Stimulated activated CD4-positive, alpha-beta T cell treated with anti-CD3 and anti-CD28 coated beads, TNF-alpha, amount 100 ng/mL, for 4 hours (primary cell): ENCODE data around the gene CABLES1.
"Not testable (repeated sequence)": the region's sequence is repeated elsewhere in the genome, so short reads cannot be mapped to it uniquely, and the experiment has no call there.

Experiments
- DNase-seq, 3 experiments: peaks; one replicate each; pipeline ENCODE4 v3.0.0-alpha.2; 2020; ENCODE audit warnings: low read depth in 3 of 3

CABLES1 gene

DNA sequence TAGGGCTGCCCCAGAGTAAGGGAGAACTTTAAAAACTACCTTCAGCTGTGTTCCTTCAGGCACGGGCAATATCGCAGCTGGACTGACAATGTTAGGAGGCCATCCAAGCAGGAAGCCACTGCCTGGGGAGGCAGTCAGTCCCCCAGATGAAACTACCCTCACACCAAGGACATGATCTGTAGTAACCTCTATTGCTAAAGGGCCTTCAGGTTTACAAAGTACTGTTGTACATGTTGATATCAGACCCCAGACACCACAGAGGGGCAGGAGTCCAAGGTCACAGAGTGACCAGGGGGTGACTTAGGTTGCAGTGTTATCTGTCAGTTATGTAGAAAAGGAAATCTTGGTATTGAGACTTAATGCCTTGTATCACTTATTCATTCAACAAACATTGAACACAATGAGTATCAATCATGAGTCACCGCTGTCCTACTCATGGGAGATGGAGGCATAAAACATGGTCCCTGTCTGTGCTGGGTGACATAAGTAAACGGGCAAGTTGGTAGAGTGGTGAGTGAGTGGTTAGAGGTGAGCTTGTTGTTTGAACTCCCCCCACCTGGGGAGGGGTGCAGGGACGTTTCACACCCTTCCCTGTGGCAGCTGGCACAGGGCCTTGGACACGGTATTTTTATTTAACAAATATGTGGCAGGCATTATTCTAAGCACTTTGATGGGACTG, 7.1 kb downstream of the CABLES1 start:
- no peak for DNase-seq

DNA sequence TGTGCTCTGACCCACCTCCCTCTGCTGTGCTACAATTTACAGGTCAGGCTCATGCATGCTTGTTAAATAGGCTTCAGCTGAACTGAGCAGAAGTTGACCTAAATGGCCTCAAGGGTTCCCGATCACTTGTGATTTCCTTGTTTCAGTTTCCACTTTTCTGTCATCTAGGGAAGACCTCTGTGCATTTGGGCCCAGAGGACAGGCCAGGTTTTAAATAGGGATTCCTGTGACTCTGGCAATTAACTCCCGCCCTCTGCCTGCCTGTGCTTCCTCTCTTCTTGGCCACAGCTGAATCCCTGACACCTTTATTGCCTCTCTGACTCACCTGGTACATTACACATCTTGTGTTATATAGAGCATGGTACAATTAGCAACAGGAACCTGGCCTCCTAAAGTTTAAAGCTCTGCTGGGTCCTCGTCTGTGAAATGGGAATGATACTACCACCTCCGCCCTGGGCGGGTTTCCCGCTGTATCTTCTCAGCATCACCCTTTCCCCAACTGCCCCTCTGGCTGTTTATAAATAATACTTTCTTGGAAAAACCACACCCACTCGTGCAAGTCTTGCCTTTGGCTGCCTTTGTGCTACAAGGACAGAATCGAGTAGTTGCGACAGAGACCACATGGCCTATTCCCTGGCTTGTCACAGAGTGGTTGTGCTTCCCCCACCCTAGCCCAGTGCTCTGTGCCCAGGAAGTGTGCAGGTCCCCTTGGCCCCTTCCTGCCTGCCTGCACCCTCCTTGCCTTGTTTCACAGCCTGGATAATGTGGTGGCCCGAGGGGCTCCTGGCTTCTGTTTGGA, 7.9 kb downstream of the CABLES1 start:
- DNase-seq = no peak

DNA sequence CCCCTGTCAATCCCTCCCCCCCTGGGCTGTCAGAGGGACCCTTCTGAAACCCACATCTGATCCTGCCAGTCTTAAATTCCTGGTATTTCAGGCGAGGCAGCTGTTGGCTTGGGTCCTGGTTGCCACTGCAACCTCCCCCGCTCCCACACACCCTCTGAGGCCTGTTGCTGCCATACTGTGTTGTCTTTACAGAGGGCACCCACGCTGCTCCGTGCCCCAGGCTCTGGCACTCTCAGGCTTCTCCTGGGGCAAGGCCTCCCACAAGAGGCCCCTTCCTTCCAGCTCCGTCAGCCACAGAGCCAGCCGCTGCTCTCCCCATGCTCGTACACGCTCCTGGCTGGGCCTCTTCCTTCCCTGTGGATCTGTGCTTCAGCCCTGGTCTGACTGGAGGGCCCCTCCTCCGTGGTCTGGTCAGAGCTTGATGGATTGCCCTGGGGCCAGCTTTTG, 8.6 kb downstream of the CABLES1 start:
- DNase-seq = no peak

DNA sequence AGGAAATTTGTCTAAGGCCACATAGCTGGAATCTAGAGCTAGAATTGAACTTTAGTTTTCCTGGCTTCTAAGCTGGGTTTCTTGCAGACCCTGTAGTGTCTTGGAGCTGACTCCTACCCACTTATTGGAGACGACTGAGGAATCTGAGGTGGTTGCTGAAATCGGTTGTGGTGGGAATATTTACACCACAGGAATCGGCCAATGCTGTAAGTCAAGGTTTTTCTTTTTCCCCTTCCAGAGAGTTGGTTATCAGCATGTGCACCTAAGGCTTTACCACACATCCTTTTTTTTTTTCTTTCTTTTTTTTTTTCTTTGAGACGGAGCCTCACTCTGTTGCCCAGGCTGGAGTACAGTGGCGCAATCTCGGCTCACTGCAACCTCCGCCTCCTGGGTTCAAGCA, 9.4 kb downstream of the CABLES1 start:
- no peak for DNase-seq

DNA sequence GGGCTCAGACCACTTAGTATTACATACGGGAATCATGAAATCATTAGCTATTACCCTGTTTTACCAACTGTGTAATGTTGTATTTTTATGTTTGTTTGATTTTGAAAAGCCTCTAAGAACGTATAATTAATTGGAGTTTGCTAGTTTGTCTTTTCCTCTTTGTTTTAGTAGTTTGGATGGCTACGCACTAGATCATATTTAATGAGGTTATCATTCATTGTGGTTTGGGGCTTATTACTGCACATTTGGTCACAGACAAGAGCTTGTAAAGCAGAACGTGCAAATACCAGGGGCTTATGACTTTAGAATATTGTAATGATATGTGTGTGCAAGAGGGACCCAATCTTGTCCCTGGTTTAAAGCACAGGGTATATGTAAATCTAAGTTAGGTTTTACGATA, 10.3 kb downstream of the CABLES1 start:
- no peak for DNase-seq

DNA sequence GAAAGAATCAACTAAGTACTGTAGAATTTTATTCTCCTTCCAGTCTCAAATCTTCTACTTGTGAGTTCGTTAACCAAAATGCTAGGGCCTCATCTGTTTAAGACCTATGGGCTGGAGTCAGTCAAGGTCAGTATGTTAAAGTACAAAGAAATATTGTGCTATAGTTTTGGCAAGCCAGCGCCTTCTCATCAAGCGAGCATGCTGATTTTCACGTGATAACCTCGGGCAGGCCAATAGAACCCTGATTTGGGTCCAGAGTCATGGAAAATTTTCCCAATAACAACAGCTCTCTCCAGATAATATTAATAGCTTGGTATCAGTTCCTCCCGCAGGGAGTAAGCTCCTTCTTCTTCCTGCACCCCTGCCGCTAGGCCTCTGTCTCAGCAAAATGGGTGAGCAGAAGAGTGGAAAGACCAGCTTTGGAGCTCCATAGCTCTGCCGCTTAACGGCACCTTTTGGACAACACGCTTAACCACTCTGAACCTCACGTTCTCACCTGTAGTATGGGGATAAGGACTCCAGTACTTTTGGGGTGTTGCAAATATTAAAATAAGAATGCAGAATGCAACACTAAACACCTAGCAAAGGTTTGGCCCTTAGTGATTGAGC, 11.7 kb downstream of the CABLES1 start:
- DNase-seq = no peak

DNA sequence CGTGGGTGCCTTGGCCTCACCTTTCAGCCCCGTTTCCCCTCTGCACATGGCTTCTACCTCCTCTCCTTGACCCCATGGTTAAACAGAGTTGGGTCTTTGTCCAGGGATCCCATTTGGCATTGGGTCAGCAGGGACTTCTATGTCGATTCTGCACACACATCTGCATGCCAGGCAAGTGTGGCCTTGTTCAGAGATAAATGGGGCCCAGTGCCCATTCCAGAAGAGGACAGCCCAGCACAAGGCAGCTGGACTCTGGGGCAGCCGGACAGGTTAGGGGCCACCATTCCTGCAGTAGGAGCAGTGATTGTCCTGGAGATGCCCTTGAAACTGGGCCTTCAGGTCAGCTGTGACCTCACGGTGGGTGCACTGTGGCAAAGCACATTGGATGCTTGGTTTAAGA, 13.1 kb downstream of the CABLES1 start:
- no peak for DNase-seq

DNA sequence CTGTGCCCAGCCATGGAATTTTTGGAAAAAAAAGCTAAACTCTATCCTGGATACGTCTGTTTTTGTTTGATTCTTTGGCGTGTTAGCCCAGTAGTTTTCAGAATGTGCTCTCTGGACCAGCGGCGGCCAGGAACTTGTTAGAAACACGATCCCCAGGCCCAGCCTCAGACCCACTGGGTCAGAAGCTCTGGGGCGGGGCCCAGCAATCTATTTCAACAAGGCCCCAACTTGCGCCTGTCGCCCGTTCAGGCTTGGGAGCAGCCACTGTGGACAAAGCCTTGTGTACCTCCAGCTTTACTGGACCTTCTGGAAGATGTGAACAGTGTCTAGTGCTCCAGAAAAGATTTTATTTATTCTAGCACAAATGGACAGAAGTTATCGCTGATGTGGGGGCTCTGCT, 14.3 kb downstream of the CABLES1 start:
- DNase-seq = no peak

DNA sequence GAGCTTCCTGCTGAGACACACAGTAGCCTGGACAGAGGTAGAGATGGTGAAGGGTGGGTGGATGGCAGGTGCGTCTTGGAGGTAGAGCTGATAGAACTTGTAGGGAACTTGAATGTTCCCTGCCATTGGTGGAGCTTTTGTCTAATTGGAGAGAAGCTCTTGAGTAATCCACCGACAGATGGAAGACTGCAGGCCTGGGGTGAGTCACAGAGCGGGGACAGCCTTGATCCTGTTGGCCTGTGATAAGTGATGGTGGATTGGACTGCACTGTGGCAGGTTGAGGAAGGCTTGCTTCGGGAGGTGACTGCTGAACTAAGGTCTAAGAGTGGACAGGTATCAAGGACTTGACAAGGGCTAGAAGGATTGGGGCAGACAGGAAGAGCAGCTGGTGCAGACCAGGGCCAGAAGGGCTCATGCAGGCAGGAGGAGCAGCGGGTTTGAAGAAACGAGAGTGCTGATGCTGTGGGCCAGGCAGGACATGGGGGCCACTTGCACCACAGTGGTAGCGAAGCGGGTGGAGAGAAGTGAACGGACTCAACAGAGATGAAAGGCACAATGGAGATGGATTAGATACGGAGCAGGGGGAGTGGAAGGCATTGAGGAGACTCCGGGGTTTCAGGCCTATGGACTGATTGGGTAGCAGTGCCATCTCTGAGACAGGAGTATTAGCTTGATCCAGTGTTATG, 16.3 kb downstream of the CABLES1 start:
- no peak for DNase-seq

DNA sequence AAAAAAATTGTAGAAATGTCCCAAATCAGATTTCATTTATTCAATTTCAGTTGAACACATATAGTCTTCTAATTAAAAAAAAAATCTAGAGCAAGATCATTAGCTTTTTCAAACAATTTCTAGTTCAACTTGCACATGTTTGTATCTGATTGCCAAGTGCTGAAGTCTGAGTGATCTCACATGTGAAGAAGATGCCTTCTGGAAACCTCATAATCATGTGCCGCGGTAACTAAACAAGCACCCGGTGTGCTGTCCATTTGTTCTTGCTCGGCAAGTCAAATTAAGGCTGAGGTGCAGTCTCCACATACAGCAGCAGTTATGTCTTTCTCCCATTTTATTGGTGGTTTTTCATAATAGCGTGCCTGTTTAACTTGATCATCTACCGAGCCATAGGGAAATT, 18.7 kb downstream of the CABLES1 start:
- DNase-seq = no peak

DNA sequence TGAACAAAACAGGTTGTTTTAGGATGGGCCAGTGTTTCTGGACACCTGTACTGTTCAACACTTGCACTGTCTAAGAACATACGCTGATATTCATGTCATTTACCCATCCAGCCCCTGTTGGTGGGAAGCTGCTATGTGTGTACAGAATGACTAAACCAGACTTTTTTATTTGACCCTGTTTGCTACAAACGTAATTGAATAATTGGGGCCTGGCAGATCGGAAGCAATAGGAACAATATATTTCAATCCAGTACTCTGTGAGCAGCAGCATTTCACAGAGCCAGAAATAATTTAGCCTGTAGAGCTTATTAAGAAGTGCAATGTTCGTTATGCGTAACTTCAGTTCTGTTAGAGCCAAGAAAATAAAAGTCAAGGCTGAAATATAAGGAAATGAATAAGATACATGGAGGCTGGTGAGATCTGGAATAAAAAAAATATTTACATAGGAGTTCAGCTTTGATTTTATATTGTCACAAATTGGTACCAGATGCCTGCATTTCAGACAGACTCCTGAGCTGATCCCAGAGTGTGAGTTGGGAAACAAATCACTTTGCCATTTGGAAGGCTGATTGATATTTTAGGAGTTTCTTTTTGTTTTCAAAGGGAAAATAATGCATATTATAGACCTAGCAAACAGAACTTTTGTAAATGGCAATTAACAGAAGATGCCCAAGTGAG, 19.7 kb downstream of the CABLES1 start:
- DNase-seq = no peak

DNA sequence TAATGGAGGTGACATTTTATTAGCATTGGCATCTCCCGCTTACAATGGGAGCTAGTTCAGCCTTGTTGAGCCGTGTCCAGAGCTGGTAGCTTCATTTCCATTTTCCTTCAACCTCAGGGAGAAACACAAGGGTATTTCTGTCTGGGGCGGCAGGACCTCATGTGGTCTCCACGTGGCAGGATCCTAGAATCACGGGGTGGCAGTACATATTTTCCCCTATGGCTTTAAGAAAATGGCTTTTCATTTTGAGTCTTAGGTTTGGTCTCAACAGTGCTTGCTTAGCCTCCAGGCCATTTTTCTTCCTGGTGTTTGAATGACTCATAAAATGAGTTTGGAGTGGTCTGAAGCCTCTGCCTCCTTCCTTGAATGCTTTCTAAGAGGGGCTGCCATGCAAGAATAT, 20.3 kb downstream of the CABLES1 start:
- no peak for DNase-seq

DNA sequence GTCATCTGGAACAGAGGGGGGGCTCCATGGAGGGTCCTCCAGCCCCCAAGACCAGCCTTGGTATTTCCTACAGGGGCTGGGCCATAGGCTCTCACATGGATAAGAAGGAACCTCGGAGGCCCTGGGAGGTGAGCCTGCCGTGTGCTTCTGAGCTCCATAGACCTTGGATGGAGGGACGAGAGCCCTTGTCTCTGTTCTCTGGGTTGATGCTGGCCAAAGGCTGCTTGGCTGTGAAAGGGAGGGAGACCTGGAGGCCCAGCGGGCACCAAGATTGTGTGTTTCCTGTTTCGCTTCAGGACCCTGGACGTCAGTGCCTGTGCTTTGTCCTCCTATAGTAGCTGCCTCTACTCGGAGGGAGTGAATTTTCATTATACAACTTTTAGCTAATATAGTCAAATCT, 20.8 kb downstream of the CABLES1 start:
- no peak for DNase-seq

DNA sequence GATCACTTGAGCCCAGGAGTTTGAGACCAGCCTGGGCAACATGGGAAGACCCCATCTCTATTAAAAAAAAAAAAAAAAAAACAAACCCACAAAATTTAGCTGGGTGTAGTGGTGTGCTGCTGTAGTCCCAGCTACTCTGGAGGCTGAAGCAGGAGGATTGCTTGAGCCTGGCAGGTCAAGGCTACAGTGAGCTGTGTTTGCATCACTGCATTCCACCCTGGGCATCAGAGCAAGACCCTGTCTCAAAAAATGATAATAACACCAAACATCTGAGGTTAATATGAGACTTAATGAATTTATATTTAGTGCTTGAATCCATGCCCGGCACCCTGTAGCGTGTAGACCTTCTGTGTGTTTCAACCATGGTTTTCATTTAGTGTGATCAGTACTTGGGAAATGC, 22.8 kb downstream of the CABLES1 start:
- DNase-seq = no peak

DNA sequence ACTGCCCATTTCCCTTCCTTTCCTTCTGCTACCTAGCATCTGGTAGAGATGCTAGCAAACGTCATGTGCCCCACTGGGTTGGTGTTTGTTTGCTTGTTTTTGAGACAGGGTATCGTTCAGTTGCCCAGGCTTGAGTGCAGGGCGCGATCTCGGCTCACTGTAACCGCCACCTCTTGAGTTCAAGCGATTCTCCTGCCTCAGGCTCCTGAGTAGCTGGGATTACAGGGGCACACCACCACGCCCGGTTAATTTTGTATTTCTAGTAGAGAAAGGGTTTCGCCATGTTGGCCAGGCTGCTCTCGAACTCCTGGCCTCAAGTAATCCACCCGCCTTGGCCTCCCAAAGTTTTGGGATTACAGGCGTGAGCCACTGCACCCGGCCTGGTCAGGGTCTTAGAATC, 23.6 kb downstream of the CABLES1 start:
- not testable (repeated sequence) for DNase-seq

DNA sequence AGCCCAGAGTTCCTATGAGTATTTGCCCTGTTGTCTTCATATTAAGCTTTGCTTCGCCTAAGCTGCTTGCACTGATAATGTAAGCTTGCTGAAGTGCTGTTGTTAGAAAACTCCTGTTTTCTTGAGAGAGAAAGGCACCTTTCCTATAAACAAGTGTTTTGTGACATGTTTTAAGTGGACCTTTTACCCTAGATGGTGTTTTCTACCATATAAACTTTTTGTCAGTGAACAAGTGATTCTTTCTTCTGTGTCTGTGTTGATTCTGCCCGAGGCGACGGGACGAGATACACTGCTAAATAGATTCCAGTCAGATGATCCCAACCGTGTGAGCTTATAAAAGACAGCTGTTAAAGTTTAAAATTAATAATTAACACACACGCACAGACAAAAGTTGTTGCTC, 24.1 kb downstream of the CABLES1 start:
- DNase-seq = no peak

DNA sequence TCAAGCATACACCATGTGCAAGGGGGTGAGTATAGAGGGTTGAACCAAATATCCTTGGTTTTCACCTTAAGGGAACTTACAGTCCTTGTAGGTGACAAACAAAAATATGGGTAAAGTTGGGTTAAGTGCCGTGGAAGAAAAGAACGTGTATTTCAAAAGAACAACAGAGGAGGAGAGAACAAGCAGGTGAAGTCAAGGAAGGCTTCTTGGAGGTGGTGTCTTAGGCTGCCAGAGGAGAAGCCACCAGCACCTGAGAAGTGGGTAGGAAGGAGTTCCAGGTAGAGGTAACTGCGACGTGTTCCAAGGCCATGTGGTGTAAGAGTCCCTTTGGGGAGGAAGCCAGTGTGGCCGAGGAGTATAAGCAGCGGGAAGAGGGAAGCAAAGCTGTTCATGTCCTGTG, 27.2 kb downstream of the CABLES1 start:
- no peak for DNase-seq

DNA sequence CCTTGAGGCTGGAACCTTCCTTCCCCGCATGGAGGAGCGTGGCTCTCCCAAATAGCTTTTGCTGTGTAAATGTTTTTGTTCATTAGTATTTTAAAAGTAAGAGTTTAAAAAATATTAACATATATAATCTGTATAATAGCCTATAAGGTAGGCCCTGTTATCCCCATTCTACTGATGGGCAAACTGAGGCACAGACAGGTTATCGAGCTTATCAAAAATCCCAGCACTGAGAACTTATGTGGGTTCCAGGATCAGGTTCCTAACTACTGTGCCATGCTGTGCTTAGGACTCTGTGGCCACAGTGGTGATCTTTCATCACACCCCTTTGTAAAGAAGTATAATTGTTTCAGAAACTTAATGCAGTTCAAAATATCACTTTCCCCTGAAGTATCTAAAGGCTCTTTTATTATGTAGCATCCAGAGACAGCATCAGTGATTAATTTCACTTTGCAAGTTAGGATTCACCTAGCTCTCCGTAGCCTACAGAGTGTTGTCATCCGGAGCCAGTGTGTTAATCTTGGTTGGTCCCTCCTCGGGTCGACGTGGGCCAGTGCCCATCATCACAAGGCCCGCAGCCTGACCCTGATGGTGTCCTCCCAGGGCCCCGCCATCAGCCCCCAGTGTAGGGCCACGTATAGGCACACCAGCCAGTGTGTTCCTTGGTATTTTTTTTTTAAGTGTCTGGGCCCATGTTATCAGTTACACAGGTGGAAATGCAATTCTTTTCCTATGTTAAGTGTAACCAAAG, 28.7 kb downstream of the CABLES1 start:
- no peak for DNase-seq

DNA sequence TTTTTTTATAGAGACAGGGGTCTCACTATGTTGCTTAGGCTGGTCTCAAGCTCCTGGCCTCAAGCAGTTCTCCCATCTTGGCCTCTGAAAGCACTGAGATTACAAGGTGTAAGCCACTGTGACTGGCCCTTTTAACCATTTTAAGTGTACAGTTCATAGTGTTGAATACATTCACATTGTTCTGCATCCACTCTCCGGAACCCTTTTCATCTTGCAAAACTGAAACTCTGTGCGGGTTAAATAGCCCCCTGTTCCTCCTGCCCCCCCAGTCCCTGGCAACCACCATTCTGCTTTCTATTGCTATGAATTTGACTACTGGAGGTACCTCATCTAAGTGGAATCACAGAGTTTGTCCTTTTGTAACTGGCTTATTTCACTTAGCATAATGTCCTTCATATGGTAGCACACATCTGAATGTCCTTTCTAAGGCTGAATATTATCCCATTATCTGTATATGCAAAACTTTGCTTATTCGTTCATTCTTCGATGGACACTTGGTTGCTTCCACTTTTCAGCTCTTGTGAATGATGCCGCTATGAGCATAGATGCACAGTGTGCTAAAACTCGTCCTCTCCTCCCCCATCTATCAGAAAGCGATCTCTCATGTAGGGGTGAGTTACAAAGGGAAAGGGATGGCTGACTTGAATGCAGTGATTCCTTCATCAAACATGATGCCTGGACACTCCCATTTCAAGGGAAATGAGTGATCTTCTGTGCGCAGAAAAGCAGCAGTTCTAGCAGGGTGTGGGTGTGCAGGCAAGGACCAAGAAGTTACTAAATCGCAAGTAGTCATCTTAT, 30.2 kb downstream of the CABLES1 start:
- DNase-seq = no peak

DNA sequence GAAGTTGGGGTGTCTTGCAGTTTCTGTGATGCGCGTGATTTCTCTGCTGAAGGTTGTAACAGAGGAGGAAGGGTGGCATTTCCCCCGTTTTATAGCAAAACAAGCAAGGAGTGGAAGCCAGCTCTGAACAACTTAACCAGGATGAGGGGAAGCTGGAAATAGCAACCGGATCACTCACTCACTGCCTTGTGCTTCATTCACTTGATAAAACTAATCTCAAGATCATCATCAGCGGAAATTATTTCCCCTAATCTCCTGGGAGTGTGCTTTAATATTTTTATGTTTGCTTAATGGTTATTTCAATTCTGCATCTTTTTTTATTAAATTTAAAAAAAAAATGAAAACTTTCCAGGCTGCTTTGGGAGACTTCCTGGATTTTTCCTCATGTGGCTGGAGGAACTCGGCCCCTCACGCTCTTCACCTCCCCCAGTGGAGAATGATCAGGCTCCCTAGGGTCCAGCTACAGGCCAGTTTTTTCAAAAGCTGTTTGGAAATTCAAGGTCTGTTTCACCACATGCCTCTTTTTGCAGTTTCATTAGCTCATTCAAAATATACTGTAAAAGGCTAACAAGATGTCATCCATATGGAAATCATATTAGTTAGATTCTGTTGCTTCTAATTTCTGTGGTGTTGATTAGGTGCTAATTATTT, 31.7 kb downstream of the CABLES1 start:
- DNase-seq = no peak
